ENCODE measurements around the gene LPP. TPM values are rescaled to one million over a fixed set of nuclear protein-coding genes. Genes with fewer than 3 reads are reported as not detected.

Gene LPP
- total and polyA plus RNA-seq, 2 of the 13 experiments (the other 11 are each of a cell fraction or from before 2014, with no cell fraction given) = 19.2 to 29.9 TPM

- TF ChIP-seq CTCF (CRISPR knock-in tag; IDR thresholded peaks at IDR 0.05) (no peak), TFDP1 (CRISPR knock-in tag; IDR thresholded peaks at IDR 0.05; ENCODE audit: borderline replicate concordance) (0 out of 2 replicates have a peak, but pooled peaks have one; percentile 15), ZNF572 (CRISPR knock-in tag; IDR thresholded peaks at IDR 0.05) (no peak), ATF7-NPFF (CRISPR knock-in tag; IDR thresholded peaks at IDR 0.05; ENCODE audit: low read depth) (no peak), ZNF724P (CRISPR knock-in tag; IDR thresholded peaks at IDR 0.05; ENCODE audit: borderline replicate concordance) (no peak), ZNF451 (CRISPR knock-in tag; IDR thresholded peaks at IDR 0.05) (no peak), MAF1 (CRISPR knock-in tag; IDR thresholded peaks at IDR 0.05; ENCODE audit: borderline replicate concordance) (no peak), ZFP41 (CRISPR knock-in tag; IDR thresholded peaks at IDR 0.05; ENCODE audit: borderline replicate concordance) (no peak), PAF1 (CRISPR knock-in tag; IDR thresholded peaks at IDR 0.05) (no peak), HNRNPH1 (optimal IDR thresholded peaks at IDR 0.05; ENCODE audit: low read depth, low read length) (no peak), RBFOX2 (IDR thresholded peaks at IDR 0.05; ENCODE audit: low read depth, low read length) (no peak), NR2F6 (IDR thresholded peaks at IDR 0.05) (peak; percentile 73), NR2F6 (CRISPR knock-in tag; IDR thresholded peaks at IDR 0.05) (peak; percentile 73; the same call in 1 of the 2 replicates), PRPF4 (IDR thresholded peaks at IDR 0.05; ENCODE audit: low read depth, low read length, poor library complexity, severe bottlenecking) (no peak), MATR3 (CRISPR knock-in tag; IDR thresholded peaks at IDR 0.05) (no peak), POLR2A (IDR thresholded peaks at IDR 0.05; ENCODE audit: insufficient read depth in 1 of 2, low read depth in 2 of 2, low read length in 2 of 2) (no peak), HNRNPUL1 (IDR thresholded peaks at IDR 0.05; ENCODE audit: low read depth, low read length) (no peak)
- TF ChIP-seq, protein P1, sequence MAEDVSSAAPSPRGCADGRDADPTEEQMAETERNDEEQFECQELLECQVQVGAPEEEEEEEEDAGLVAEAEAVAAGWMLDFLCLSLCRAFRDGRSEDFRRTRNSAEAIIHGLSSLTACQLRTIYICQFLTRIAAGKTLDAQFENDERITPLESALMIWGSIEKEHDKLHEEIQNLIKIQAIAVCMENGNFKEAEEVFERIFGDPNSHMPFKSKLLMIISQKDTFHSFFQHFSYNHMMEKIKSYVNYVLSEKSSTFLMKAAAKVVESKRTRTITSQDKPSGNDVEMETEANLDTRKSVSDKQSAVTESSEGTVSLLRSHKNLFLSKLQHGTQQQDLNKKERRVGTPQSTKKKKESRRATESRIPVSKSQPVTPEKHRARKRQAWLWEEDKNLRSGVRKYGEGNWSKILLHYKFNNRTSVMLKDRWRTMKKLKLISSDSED (CRISPR knock-in tag; IDR thresholded peaks at IDR 0.05) = no peak
- TF ChIP-seq, protein P2, sequence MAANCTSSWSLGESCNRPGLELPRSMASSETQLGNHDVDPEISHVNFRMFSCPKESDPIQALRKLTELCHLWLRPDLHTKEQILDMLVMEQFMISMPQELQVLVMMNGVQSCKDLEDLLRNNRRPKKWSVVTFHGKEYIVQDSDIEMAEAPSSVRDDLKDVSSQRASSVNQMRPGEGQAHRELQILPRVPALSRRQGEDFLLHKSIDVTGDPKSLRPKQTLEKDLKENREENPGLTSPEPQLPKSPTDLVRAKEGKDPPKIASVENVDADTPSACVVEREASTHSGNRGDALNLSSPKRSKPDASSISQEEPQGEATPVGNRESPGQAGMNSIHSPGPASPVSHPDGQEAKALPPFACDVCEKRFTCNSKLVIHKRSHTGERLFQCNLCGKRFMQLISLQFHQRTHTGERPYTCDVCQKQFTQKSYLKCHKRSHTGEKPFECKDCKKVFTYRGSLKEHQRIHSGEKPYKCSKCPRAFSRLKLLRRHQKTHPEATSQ (CRISPR knock-in tag; IDR thresholded peaks at IDR 0.05; ENCODE audit: borderline replicate concordance) = peak; percentile 83; the same call in 1 of the 2 replicates
- TF ChIP-seq, protein P3, sequence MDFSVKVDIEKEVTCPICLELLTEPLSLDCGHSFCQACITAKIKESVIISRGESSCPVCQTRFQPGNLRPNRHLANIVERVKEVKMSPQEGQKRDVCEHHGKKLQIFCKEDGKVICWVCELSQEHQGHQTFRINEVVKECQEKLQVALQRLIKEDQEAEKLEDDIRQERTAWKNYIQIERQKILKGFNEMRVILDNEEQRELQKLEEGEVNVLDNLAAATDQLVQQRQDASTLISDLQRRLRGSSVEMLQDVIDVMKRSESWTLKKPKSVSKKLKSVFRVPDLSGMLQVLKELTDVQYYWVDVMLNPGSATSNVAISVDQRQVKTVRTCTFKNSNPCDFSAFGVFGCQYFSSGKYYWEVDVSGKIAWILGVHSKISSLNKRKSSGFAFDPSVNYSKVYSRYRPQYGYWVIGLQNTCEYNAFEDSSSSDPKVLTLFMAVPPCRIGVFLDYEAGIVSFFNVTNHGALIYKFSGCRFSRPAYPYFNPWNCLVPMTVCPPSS (IDR thresholded peaks at IDR 0.05) = no peak
- TF ChIP-seq, protein P4, sequence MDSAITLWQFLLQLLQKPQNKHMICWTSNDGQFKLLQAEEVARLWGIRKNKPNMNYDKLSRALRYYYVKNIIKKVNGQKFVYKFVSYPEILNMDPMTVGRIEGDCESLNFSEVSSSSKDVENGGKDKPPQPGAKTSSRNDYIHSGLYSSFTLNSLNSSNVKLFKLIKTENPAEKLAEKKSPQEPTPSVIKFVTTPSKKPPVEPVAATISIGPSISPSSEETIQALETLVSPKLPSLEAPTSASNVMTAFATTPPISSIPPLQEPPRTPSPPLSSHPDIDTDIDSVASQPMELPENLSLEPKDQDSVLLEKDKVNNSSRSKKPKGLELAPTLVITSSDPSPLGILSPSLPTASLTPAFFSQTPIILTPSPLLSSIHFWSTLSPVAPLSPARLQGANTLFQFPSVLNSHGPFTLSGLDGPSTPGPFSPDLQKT (CRISPR knock-in tag; IDR thresholded peaks at IDR 0.05; ENCODE audit: borderline replicate concordance) = no peak
- TF ChIP-seq, protein P5, sequence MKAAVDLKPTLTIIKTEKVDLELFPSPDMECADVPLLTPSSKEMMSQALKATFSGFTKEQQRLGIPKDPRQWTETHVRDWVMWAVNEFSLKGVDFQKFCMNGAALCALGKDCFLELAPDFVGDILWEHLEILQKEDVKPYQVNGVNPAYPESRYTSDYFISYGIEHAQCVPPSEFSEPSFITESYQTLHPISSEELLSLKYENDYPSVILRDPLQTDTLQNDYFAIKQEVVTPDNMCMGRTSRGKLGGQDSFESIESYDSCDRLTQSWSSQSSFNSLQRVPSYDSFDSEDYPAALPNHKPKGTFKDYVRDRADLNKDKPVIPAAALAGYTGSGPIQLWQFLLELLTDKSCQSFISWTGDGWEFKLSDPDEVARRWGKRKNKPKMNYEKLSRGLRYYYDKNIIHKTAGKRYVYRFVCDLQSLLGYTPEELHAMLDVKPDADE (CRISPR knock-in tag; IDR thresholded peaks at IDR 0.05) = no peak
Measured at GRCh38 chr3:188839187-188839695, 685.3 kb downstream of the LPP start (continued).
